D721Med (cell line): ENCODE measurements around the gene ZNF212.
"Not testable (repeated sequence)": the region's sequence is repeated elsewhere in the genome, so short reads cannot be mapped to it uniquely, and the experiment has no call there.

Source experiments
- DNase-seq: peaks from one replicate; pipeline ENCODE4 v3.0.0; 2011; ENCODE audit warnings: low spot score; ENCODE audit not compliant: insufficient read length
- FAIRE-seq: peaks from 2 replicates; lab custom pipeline; 2011; peaks lifted over from hg19 to GRCh38; lab: Jason Lieb, UNC
- CTCF ChIP-seq: IDR thresholded peaks from 2 replicates; pipeline ENCODE4 v1.5.1; 2012; ENCODE audit warnings: mild to moderate bottlenecking, control low read depth; ENCODE audit not compliant: insufficient read depth; ENCODE audit errors: missing control alignments

ZNF212 gene

GRCh38 chr7:149226840-149227494 lies 12.5 kb upstream of the ZNF212 start:
- no peak for FAIRE-seq
- no peak for TF ChIP-seq CTCF
- DNase-seq = no peak

GRCh38 chr7:149228831-149229471 lies 10.5 kb upstream of the ZNF212 start:
- FAIRE-seq (no peak), DNase-seq (no peak)
- no peak for TF ChIP-seq CTCF

- FAIRE-seq (no peak), DNase-seq (no peak)
- TF ChIP-seq CTCF = no peak
Measured at GRCh38 chr7:149229526-149229925, 9.9 kb upstream of the ZNF212 start.

- TF ChIP-seq CTCF = no peak
- DNase-seq = no peak
- no peak for FAIRE-seq
Measured at GRCh38 chr7:149232362-149232761, 7.1 kb upstream of the ZNF212 start.

- not testable (repeated sequence) for DNase-seq, FAIRE-seq
Measured at GRCh38 chr7:149233655-149234204, 5.7 kb upstream of the ZNF212 start.

GRCh38 chr7:149237502-149237901 lies 1.9 kb upstream of the ZNF212 start:
- FAIRE-seq (no peak), DNase-seq (no peak)
- TF ChIP-seq CTCF = no peak

- FAIRE-seq = no peak
Measured at GRCh38 chr7:149238051-149238450, 1.4 kb upstream of the ZNF212 start.

More at GRCh38 chr7:149238051-149238450, 1.4 kb upstream of the ZNF212 start:
- no peak for DNase-seq
- no peak for TF ChIP-seq CTCF
